Mucosa of descending colon (tissue), 3 donors: ENCODE measurements around the gene RHBDF2. TPM values are rescaled to one million over a fixed set of nuclear protein-coding genes. Genes with fewer than 3 reads are reported as not detected.

Source experiments
- ATAC-seq: fragments of 200-7000 bp; cut with Tn5 transposase; one replicate; pipeline ENCODE4 v1.9.1; 2020; ENCODE audit warnings: mild to moderate bottlenecking, moderate library complexity
- DNase-seq, 3 donors: peaks; one replicate each; pipeline ENCODE4 v3.0.0-alpha.2; 2020
- H3K36me3 ChIP-seq: fragments of 200-600 bp; one replicate; pipeline ENCODE4 v1.8.0; 2021; ENCODE audit warnings: low read depth, mild to moderate bottlenecking
- H3K4me1 ChIP-seq: fragments of 200-600 bp; one replicate; pipeline ENCODE4 v1.8.0; 2021; ENCODE audit warnings: low read depth, mild to moderate bottlenecking
- H3K4me3 ChIP-seq: fragments of 200-600 bp; one replicate; pipeline ENCODE4 v1.8.0; 2021; ENCODE audit warnings: mild to moderate bottlenecking
- H3K9me3 ChIP-seq: fragments of 200-600 bp; one replicate; pipeline ENCODE4 v1.8.0; 2021; ENCODE audit warnings: mild to moderate bottlenecking
- CTCF ChIP-seq: fragments of 200-600 bp; IDR thresholded peaks from one replicate; pipeline ENCODE4 v1.8.0; 2022; ENCODE audit warnings: antibody characterized with exemption, mild to moderate bottlenecking
- intact Hi-C, 2 donors: fragments of 100-400 bp; cut with DNase I in 1 of 2; cut with micrococcal nuclease in 1 of 2; formaldehyde crosslinking; loops; one replicate each; pipeline versions ENCODE4 v1.11.0 to v1.11.1; 2022; cut with DNase I, micrococcal nuclease
- total RNA-seq, 3 donors: library from RNA; stranded (reverse); fragmentation: NEBNext Ultra II Directional in 2 of 3; extraction: Animal tissue kit (Norgen Biotek cat#: 25700) in 2 of 3; gene quantifications; one replicate each; pipeline versions ENCODE4 v1.2.1 to v1.2.4, GENCODE V29; 2021 to 2023
- donor health status: DM: no; HTN: no; CAD: no; lungs with moderate emphysema.
- donor health status: DM: no; HTN: no; CAD: no.
- donor health status: DM: no; HTN: yes; CAD: no.

RHBDF2 gene
- total RNA-seq, 3 donors from 2014 or later = 11.2 to 20.8 (median 18.9) TPM

- H3K4me3 ChIP-seq = no peak overlapping the region
- DNase-seq (peak in 1 of 3 donors; percentile 45), ATAC-seq (no peak)
- no peaks in the 10 kb centered on the region for H3K9me3 ChIP-seq
- H3K36me3 ChIP-seq = no peaks in the 10 kb centered on the region
- no peak for TF ChIP-seq CTCF
- no peaks in the 10 kb centered on the region for H3K4me1 ChIP-seq
- intact Hi-C loops = no loop called here
Observed at GRCh38 chr17:76468634-76469010, 32.6 kb downstream of the RHBDF2 start.

- peak in 1 of 3 donors; percentile 21 for DNase-seq
- intact Hi-C loops = loop anchor here in 1 of 2 donors (2.0 kb wide), 1 partner anchor 39 kb away; no protein-coding TSS in a partner anchor
- no peak for TF ChIP-seq CTCF
- ATAC-seq = no peak
- Histone ChIP-seq H3K9me3 (no peaks in the 10 kb centered on the region), H3K36me3 (no peaks in the 10 kb centered on the region), H3K4me1 (no peaks in the 10 kb centered on the region), H3K4me3 (no peak overlapping the region)
Observed at GRCh38 chr17:76467809-76468633, 33.2 kb downstream of the RHBDF2 start.

GRCh38 chr17:76467366-76467765 lies 33.9 kb downstream of the RHBDF2 start, which contains the start of gene AANAT:
TSS of gene AANAT (plus strand) at chr17:76467603. CDS start at chr17:76468747, 1,144 bp downstream.
- H3K4me1 ChIP-seq = no peaks in the 10 kb centered on the region
- H3K36me3 ChIP-seq = no peaks in the 10 kb centered on the region
- intact Hi-C loops = loop anchor here in 1 of 2 donors (2.0 kb wide), 1 partner anchor 39 kb away; no protein-coding TSS in a partner anchor
- DNase-seq = peak in 1 of 3 donors; percentile 38
- no peak for TF ChIP-seq CTCF
- no peaks in the 10 kb centered on the region for H3K9me3 ChIP-seq
- no peak for ATAC-seq
- H3K4me3 ChIP-seq = no peak within 1 kb of the TSS

- no peak for TF ChIP-seq CTCF
- Histone ChIP-seq H3K4me3 (no peak overlapping the region), H3K4me1 (no peaks in the 10 kb centered on the region), H3K9me3 (no peaks in the 10 kb centered on the region), H3K36me3 (no peaks in the 10 kb centered on the region)
- intact Hi-C loops = loop anchor here (1.0 to 2.0 kb wide), 2 partner anchors 40 kb away; no protein-coding TSS in a partner anchor
- DNase-seq = peak in 1 of 3 donors; percentile 37
- no peak for ATAC-seq
Observed at GRCh38 chr17:76466775-76467130, 34.5 kb downstream of the RHBDF2 start.

GRCh38 chr17:76462556-76463290 lies 38.5 kb downstream of the RHBDF2 start:
- DNase-seq (peak in 1 of 3 donors; percentile 41), ATAC-seq (no peak)
- H3K4me1 ChIP-seq = no peaks in the 10 kb centered on the region
- H3K36me3 ChIP-seq = no peaks in the 10 kb centered on the region
- intact Hi-C loops = no loop called here
- no peak for TF ChIP-seq CTCF
- no peaks in the 10 kb centered on the region for H3K9me3 ChIP-seq
- no peak overlapping the region for H3K4me3 ChIP-seq
